Measurements from ENCODE around the gene RAD51B. TPM values are rescaled to one million over a fixed set of nuclear protein-coding genes. Genes with fewer than 3 reads are reported as not detected.

RAD51B gene
- total and polyA plus RNA-seq, 9 of the 15 experiments (the other 6 are each of a cell fraction or from before 2014, with no cell fraction given), result 8.5 to 17.3 (median 11.3) TPM

DNA sequence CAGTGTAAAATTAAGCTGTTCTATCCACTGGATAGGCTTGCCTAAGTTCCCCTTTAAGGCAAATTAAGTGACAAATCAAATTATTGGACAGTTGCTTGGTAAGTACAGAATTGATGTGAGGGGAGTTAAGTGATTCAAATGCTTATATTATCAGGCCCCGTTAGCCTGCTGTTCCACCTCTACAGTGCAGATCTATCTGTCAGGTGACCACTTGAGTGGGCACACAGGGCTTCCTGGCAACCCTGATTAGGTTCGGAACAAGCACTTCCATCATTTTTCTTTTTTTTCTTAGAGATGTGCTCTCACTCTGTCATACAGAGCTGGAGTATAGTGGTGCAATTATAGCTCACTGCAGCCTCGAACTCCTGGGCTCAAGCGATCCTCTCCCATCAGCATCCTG lies 453.8 kb downstream of the RAD51B start:
- no peak for DNase-seq (ENCODE audit: extremely low read depth in 1 of 4, low spot score in 3 of 4)
- Histone ChIP-seq H3K4me1 (replicated peaks in 1 of 2; ENCODE audit: control insufficient read depth in 2 of 2, insufficient read depth in 2 of 2, low read length in 2 of 2) (peaks cover 0 to 12% of the 10 kb centered on the region in 2 experiments; a peak in 3 of 5 replicates), H4K20me1 (replicated peaks; ENCODE audit: control insufficient read depth, insufficient read depth, low read length) (no peaks in the 10 kb centered on the region), H3K4me3 (no peak overlapping the region), H2AFZ (ENCODE audit: low read depth, low read length) (no peak overlapping the region), H3K4me2 (ENCODE audit: insufficient read depth, low read length) (no peak overlapping the region), H3K27ac (ENCODE audit: extremely low read depth, low read depth, low read length) (no peak overlapping the region), H3K9me1 (ENCODE audit: control insufficient read depth, insufficient read depth, low read length) (no peaks in the 10 kb centered on the region), H3K36me3 (ENCODE audit: control insufficient read depth, insufficient read depth, low read length) (no peaks in the 10 kb centered on the region), H3K27me3 (ENCODE audit: control insufficient read depth in 2 of 2, insufficient read depth in 2 of 2, low read length in 2 of 2) (no peaks in the 10 kb centered on the region), H3K79me2 (ENCODE audit: control insufficient read depth, insufficient read depth, low read length) (no peaks in the 10 kb centered on the region), H3K9me3 (replicated peaks; ENCODE audit: control insufficient read depth, insufficient read depth, low read depth, low read length) (no peaks in the 10 kb centered on the region), H3K9ac (ENCODE audit: insufficient read depth in 1 of 2, low read depth in 2 of 2, low read length in 2 of 2) (no peak overlapping the region)
- BruUV-seq (replicated peaks), result no TSS peak
- CTCF ChIA-PET (ENCODE audit: low intra/inter-chr PET ratio), result no interaction called here
- FAIRE-seq, result no peak
- in situ Hi-C loops (cut with MboI), result no loop called here
- no peak for ATAC-seq
- TF ChIP-seq CTBP1 (IDR thresholded peaks at IDR 0.05; ENCODE audit: borderline replicate concordance) (no peak), ZNF696 (CRISPR knock-in tag; conservative IDR thresholded peaks at IDR 0.05) (no peak), ZNF695 (CRISPR knock-in tag; IDR thresholded peaks at IDR 0.05) (no peak), HDAC3 (IDR thresholded peaks at IDR 0.05; ENCODE audit: borderline replicate concordance, partially characterized antibody) (no peak), MYNN (IDR thresholded peaks at IDR 0.05) (no peak), MYNN (CRISPR knock-in tag; IDR thresholded peaks at IDR 0.05) (no peak)
- POLR2A ChIA-PET, result no interaction called here
- intact Hi-C loops (cut with micrococcal nuclease), result no loop called here
- WGBS (ENCODE audit: insufficient coverage, low coverage, missing lambda C conversion rate), result 40% methylated on average over 2 of the region's 4 CpGs

DNA sequence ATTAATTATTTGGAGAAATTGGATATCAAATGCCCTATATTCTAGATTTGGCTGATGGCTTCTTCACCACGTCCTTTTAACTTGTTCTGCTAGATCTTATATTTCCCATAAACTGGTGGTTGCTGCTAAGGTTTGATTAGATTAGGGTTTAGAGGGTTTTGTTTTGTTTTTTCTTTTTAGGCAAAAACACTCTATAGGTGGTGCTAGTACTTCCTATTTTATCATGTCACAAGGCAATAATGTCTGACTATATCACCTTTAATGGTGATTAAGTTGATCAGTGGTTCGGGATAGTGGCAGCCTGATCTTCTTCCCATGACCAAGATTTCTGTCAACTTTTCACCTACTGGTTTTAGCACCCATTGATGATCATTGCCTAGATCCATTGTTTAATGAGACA lies 455.1 kb downstream of the RAD51B start:
- ChIA-PET CTCF (ENCODE audit: low intra/inter-chr PET ratio) (no interaction called here), POLR2A (no interaction called here)
- intact Hi-C loops (cut with micrococcal nuclease), result no loop called here
- H3K9ac ChIP-seq (ENCODE audit: insufficient read depth in 1 of 2, low read depth in 2 of 2, low read length in 2 of 2), result no peak overlapping the region
- no peak overlapping the region for H3K4me3 ChIP-seq
- no peak overlapping the region; the same call in 2 of the 3 replicates for H3K27ac ChIP-seq (ENCODE audit: extremely low read depth, low read depth, low read length)
- peak overlapping the region; percentile 47; the same call in 1 of the 2 replicates for H2AFZ ChIP-seq (ENCODE audit: low read depth, low read length)
- H3K9me1 ChIP-seq (ENCODE audit: control insufficient read depth, insufficient read depth, low read length), result no peaks in the 10 kb centered on the region
- H3K79me2 ChIP-seq (ENCODE audit: control insufficient read depth, insufficient read depth, low read length), result no peaks in the 10 kb centered on the region
- in situ Hi-C loops (cut with MboI), result no loop called here
- H3K36me3 ChIP-seq (ENCODE audit: control insufficient read depth, insufficient read depth, low read length), result no peaks in the 10 kb centered on the region
- peaks cover 0 to 20% of the 10 kb centered on the region in 2 experiments; a peak in 3 of 5 replicates for H3K4me1 ChIP-seq (replicated peaks in 1 of 2; ENCODE audit: control insufficient read depth in 2 of 2, insufficient read depth in 2 of 2, low read length in 2 of 2)
- ATAC-seq (peak; percentile 39; the same call in 1 of the 3 replicates), FAIRE-seq (no peak), DNase-seq (ENCODE audit: extremely low read depth in 1 of 4, low spot score in 3 of 4) (no peak)
- no peaks in the 10 kb centered on the region for H3K27me3 ChIP-seq (ENCODE audit: control insufficient read depth in 2 of 2, insufficient read depth in 2 of 2, low read length in 2 of 2)
- H3K4me2 ChIP-seq (ENCODE audit: insufficient read depth, low read length), result 0 out of 2 replicates have a peak overlapping the region, but pooled peaks have one; percentile 19
- H4K20me1 ChIP-seq (replicated peaks; ENCODE audit: control insufficient read depth, insufficient read depth, low read length), result no peaks in the 10 kb centered on the region
- no TSS peak for BruUV-seq (replicated peaks)
- 3% methylated on average over 2 of the region's 2 CpGs for WGBS (ENCODE audit: insufficient coverage, low coverage, missing lambda C conversion rate)
- no peaks in the 10 kb centered on the region for H3K9me3 ChIP-seq (replicated peaks; ENCODE audit: control insufficient read depth, insufficient read depth, low read depth, low read length)
- TF ChIP-seq, protein P1, sequence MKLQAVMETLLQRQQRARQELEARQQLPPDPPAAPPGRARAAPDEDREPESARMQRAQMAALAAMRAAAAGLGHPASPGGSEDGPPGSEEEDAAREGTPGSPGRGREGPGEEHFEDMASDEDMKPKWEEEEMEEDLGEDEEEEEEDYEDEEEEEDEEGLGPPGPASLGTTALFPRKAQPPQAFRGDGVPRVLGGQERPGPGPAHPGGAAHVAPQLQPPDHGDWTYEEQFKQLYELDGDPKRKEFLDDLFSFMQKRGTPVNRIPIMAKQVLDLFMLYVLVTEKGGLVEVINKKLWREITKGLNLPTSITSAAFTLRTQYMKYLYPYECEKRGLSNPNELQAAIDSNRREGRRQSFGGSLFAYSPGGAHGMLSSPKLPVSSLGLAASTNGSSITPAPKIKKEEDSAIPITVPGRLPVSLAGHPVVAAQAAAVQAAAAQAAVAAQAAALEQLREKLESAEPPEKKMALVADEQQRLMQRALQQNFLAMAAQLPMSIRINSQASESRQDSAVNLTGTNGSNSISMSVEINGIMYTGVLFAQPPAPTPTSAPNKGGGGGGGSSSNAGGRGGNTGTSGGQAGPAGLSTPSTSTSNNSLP (IDR thresholded peaks at IDR 0.05; ENCODE audit: borderline replicate concordance, low read depth, low read length), result 0 out of 2 replicates have a peak, but pooled peaks have one; percentile 7
- TF ChIP-seq RAD21 (CRISPR knock-in tag; conservative IDR thresholded peaks at IDR 0.05 in 1 of 2, IDR thresholded peaks at IDR 0.05 in 1 of 2), result peak; percentile 12 to 29; a peak in 2 of 4 replicates
- TF ChIP-seq, protein P2, sequence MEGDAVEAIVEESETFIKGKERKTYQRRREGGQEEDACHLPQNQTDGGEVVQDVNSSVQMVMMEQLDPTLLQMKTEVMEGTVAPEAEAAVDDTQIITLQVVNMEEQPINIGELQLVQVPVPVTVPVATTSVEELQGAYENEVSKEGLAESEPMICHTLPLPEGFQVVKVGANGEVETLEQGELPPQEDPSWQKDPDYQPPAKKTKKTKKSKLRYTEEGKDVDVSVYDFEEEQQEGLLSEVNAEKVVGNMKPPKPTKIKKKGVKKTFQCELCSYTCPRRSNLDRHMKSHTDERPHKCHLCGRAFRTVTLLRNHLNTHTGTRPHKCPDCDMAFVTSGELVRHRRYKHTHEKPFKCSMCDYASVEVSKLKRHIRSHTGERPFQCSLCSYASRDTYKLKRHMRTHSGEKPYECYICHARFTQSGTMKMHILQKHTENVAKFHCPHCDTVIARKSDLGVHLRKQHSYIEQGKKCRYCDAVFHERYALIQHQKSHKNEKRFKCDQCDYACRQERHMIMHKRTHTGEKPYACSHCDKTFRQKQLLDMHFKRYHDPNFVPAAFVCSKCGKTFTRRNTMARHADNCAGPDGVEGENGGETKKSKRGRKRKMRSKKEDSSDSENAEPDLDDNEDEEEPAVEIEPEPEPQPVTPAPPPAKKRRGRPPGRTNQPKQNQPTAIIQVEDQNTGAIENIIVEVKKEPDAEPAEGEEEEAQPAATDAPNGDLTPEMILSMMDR (IDR thresholded peaks at IDR 0.05 in 2 of 3, conservative IDR thresholded peaks at IDR 0.05 in 1 of 3; ENCODE audit: insufficient read depth in 2 of 3, low read depth in 1 of 3, low read length in 3 of 3), result peak in 1 of 3 experiments; percentile 35; a peak in 2 of 6 replicates

Measured in K562 (cell line).